NOMO-1 (cell line): ENCODE measurements around the gene STX2.
"Not testable (repeated sequence)": the region's sequence is repeated elsewhere in the genome, so short reads cannot be mapped to it uniquely, and the experiment has no call there.

Source experiments
- DNase-seq, 2 experiments: peaks; one replicate each; lab custom pipeline; 2025; ENCODE audit not compliant: unreplicated experiment in 2 of 2; lab: John Stamatoyannopoulos, UW

Gene STX2

GRCh38 chr12:130870442-130871285 is 31.6 kb upstream of the STX2 start:
- DNase-seq, result peak; percentile 81 to 93

- DNase-seq, result no peak
Measured at GRCh38 chr12:130868412-130868811, 29.4 kb upstream of the STX2 start.

GRCh38 chr12:130863298-130863697 is 24.2 kb upstream of the STX2 start:
- DNase-seq, result no peak

DNA sequence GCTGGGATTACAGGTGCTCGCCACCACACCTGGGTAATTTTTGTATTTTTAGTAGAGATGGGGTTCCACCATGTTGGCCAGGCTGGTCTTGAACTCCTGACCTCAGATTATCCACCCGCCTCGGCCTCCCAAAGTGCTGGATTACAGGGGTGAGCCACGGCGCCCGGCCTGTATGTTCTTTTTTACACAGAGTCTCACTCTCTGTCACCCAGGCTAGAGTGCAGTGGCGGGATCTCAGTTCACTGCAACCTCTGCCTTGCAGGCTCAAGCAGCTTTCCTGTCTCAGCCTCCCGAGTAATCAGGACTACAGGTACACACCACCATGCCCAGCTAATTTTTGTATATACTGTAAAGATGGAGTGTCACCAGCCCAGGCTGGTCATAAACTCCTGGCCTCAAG is 23.7 kb upstream of the STX2 start:
- not testable (repeated sequence) for DNase-seq

GRCh38 chr12:130862161-130862560 is 23.1 kb upstream of the STX2 start:
- no peak for DNase-seq

GRCh38 chr12:130860311-130860710 is 21.3 kb upstream of the STX2 start:
- no peak for DNase-seq

GRCh38 chr12:130859161-130859560 is 20.1 kb upstream of the STX2 start:
- DNase-seq, result no peak

- no peak for DNase-seq
Measured at GRCh38 chr12:130858084-130858483, 19.0 kb upstream of the STX2 start.

DNA sequence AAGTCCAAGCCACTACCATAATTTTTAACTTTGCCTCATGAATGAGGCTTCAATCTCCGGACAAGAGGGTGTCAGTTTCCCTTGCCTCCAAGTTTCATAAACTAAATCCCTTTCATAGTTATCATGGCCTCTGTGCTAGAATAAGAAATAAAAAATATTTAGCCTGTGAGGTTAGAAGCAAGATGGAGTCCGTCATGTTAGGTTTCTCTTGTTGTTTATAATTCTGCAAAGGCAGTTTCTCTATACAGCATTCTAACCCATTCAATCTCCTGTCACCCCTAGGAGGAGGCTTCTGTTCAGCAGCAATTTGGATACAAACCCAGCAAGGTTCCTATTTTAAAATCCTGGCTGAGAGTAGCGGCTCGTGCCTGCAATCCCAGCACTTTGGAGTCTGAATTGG is 17.0 kb upstream of the STX2 start:
- no peak for DNase-seq

GRCh38 chr12:130850418-130851021 is 11.5 kb upstream of the STX2 start:
- no peak for DNase-seq

- DNase-seq, result no peak
Measured at GRCh38 chr12:130849561-130850417, 10.7 kb upstream of the STX2 start.

GRCh38 chr12:130848785-130849305 is 9.8 kb upstream of the STX2 start:
- not testable (repeated sequence) for DNase-seq

DNA sequence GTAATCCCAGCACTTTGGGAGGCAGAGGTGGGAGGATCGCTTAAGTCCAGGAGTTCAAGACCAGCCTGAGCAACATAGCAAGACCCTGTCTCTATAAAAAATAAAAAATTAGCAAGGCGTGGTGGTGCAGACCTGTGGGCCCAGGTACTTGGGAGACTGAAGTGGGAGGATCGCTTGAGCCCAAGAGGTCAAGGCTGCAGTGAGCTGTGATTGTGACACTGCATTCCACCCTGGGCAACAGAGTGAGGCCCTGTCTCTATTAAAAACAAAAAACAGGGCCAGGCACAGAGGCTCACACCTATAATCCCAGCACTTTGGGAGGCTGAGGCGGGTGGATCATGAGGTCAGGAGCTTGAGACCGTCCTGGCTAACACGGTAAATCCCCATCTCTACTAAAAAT is 9.1 kb upstream of the STX2 start:
- not testable (repeated sequence) for DNase-seq

GRCh38 chr12:130847112-130847511 is 8.1 kb upstream of the STX2 start:
- DNase-seq, result no peak

GRCh38 chr12:130846369-130846768 is 7.3 kb upstream of the STX2 start:
- no peak for DNase-seq

- DNase-seq, result no peak
Measured at GRCh38 chr12:130839770-130840404, 837 bp upstream of the STX2 start.

- DNase-seq, result no peak
Measured at GRCh38 chr12:130838284-130838950, 633 bp downstream of the STX2 start.

- DNase-seq, result no peak
Measured at GRCh38 chr12:130835436-130835835, 3.6 kb downstream of the STX2 start.

- peak; percentile 9 to 22 for DNase-seq
Measured at GRCh38 chr12:130835011-130835410, 4.0 kb downstream of the STX2 start.

DNA sequence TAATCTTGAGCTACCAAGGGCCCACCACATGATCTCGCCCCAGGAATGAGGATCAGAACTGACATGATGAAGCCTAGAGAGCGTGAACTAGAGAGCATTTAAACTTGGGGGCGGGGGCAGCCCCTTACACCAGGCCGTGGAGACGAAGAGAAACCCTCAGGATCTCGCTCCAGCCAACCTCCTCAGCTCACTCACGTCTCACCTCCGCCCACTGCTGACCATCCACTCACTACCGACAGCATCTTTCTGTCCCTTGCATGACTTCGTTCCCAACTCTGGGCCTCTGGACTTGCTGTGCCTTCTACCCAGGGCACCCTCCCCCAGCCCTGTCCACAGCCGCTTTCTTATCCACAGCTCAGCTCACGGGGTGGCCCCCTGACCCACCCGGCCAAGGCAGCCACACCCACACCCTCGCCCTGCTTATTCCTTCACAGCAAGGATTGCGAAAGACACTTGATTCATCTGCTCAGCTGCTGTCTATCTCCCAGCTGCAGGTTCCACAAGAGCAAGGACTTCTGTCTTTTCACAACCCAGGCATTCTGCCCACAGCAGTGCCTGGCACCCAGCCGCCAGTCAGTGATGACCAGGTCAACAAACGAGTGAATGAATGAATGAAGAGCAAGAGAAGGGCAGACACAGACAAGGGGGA is 6.4 kb downstream of the STX2 start:
- peak; percentile 53 to 77 for DNase-seq
